Activated CD8-positive, alpha-beta T cell treated with anti-CD3 and anti-CD28 coated beads, Interleukin-2, amount 10 ng/mL, durations not matched to agents 7 days and 5 days (primary cell): Measurements from ENCODE around the gene PCDHGA1. TPM values are rescaled to one million over a fixed set of nuclear protein-coding genes. Genes with fewer than 3 reads are reported as not detected.
A peak's percentile ranks its signal among the peaks of the same experiment; 100 is the strongest.

Experiments used
- ATAC-seq: fragments of 150-1000 bp; cut with Tn5 transposase; one replicate; pipeline ENCODE4 v1.10.0; 2021; ENCODE audit warnings: moderate library complexity
- CTCF ChIA-PET: fragments of 350-600 bp; sonication (Branson Sonifier 250); formaldehyde crosslinking; loops from one replicate; lab custom pipeline; 2021; ENCODE audit warnings: antibody characterized with exemption; lab: Charles Lee
- POLR2A ChIA-PET: fragments of 350-600 bp; sonication (Branson Sonifier 250); formaldehyde crosslinking; loops from one replicate; lab custom pipeline; 2021; ENCODE audit warnings: antibody characterized with exemption; lab: Charles Lee
- DNase-seq: peaks from one replicate; pipeline ENCODE4 v3.0.0-alpha.2; 2020
- H3K27ac Mint-ChIP-seq: one replicate; pipeline ENCODE4 v1.8.0; 2021; ENCODE audit warnings: mild to moderate bottlenecking, mixed read lengths
- H3K27me3 Mint-ChIP-seq: one replicate; pipeline ENCODE4 v1.8.0; 2021; ENCODE audit warnings: low read depth, mixed read lengths
- H3K36me3 Mint-ChIP-seq: one replicate; pipeline ENCODE4 v1.8.0; 2021; ENCODE audit warnings: low read depth, mixed read lengths
- H3K4me1 Mint-ChIP-seq: one replicate; pipeline ENCODE4 v1.8.0; 2021; ENCODE audit warnings: low read depth, mixed read lengths
- H3K4me3 Mint-ChIP-seq: one replicate; pipeline ENCODE4 v1.8.0; 2021; ENCODE audit warnings: mild to moderate bottlenecking, mixed read lengths
- H3K9me3 Mint-ChIP-seq: one replicate; pipeline ENCODE4 v1.8.0; 2022; ENCODE audit warnings: mixed read lengths; ENCODE audit not compliant: insufficient read depth
- total RNA-seq, 2 experiments: library from RNA; stranded (reverse); gene quantifications; one replicate each; pipeline ENCODE4 v1.2.3, GENCODE V29; 2021

The PCDHGA1 gene
- total RNA-seq, 2 experiments from 2014 or later, result not detected

DNA sequence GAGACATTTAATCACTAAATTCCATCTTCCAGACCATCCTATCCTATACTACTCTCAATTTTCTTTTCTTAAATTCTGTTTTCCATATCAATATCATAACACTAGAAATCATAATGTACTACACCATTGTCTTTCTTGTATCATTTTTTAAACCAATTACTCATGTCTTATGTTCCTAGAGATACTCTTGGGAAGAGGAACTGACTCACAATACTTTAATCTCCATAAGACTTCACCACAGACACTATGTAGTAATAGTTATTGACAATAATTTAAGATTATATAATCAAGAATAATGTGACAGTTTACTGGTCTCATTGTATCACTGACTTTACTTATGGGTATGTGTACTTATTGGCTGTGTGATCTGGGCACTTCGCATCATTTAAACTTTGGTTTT lies 202.4 kb downstream of the PCDHGA1 start:
- Mint-ChIP-seq H3K4me3 (no peak overlapping the region), H3K4me1 (no peaks in the 10 kb centered on the region), H3K36me3 (peaks cover 50% of the 10 kb centered on the region), H3K27me3 (no peaks in the 10 kb centered on the region), H3K27ac (no peak overlapping the region), H3K9me3 (no peaks in the 10 kb centered on the region)
- POLR2A ChIA-PET, result no interaction called here
- DNase-seq (no peak), ATAC-seq (no peak)
- CTCF ChIA-PET, result interaction anchor here (0.9 to 4.4 kb wide), 4 partner anchors 9 to 31 kb away, joined by 3 to 42 read pairs (median 8); no protein-coding TSS in a partner anchor

DNA sequence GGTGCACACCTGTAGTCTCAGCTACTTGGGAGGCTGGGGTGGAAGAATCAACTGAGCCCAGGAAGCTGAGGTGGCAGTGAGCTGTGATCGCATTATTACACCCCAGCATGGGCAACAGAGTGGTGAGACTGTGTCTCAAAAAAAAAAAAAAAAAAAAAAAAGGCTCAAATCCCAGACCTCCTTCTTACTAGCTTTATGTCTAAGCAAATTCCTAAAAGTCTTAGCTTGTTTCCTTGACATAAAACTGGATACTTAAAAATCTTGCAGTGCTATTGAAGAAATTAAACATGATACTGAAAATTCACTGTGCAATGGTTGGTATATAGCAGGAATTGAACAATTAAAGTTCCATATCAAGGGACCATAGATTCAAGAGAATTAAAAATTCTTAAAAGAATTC lies 203.6 kb downstream of the PCDHGA1 start:
- DNase-seq (no peak), ATAC-seq (no peak)
- Mint-ChIP-seq H3K27me3 (no peaks in the 10 kb centered on the region), H3K9me3 (no peaks in the 10 kb centered on the region), H3K4me3 (no peak overlapping the region), H3K27ac (no peak overlapping the region), H3K36me3 (peaks cover 45% of the 10 kb centered on the region), H3K4me1 (no peaks in the 10 kb centered on the region)
- CTCF ChIA-PET, result interaction anchor here (0.7 to 4.4 kb wide), 3 partner anchors 10 to 30 kb away, joined by 3 to 42 read pairs (median 14); no protein-coding TSS in a partner anchor
- POLR2A ChIA-PET, result no interaction called here

DNA sequence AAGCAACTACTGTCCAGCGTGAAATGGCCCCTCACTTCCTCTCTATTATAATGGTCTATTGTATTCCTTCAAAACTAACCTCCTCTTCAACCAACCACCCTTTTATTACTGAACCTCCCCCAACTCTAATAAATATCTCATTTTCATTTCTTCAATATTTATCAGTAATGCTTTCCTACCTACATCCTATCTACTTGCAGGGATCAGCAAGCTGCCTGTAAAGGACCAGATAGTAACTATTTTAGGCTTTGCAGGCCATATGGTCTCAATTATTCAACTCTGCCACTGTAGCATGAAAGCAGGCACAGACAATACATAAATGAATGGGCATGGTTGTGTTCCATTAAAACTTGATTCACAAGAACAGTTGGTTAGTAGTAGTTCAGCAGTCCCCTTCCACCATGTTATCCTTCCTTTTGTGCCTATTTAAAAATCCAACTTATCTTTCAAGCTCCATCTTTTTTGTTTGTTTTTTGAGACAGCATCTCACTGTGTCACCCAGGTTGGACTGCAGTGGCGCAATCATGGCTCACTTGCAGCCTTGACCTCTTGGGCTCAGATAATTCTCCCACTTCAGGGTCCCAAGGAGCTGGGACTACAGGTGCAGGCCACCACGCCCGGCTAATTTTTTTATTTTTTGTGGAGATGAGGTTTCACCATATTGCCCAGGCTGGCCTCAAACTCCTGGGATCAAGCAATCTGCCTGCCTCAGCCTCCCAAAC lies 204.3 kb downstream of the PCDHGA1 start:
- DNase-seq (no peak), ATAC-seq (no peak)
- no peaks in the 10 kb centered on the region for H3K27me3 Mint-ChIP-seq
- peaks cover 43% of the 10 kb centered on the region for H3K36me3 Mint-ChIP-seq
- CTCF ChIA-PET, result interaction anchor here (0.9 to 4.4 kb wide), 5 partner anchors 10 to 121 kb away, joined by 3 to 42 read pairs (median 4); no protein-coding TSS in a partner anchor
- no peak overlapping the region for H3K27ac Mint-ChIP-seq
- H3K9me3 Mint-ChIP-seq, result no peaks in the 10 kb centered on the region
- POLR2A ChIA-PET, result no interaction called here
- H3K4me3 Mint-ChIP-seq, result no peak overlapping the region
- no peaks in the 10 kb centered on the region for H3K4me1 Mint-ChIP-seq

DNA sequence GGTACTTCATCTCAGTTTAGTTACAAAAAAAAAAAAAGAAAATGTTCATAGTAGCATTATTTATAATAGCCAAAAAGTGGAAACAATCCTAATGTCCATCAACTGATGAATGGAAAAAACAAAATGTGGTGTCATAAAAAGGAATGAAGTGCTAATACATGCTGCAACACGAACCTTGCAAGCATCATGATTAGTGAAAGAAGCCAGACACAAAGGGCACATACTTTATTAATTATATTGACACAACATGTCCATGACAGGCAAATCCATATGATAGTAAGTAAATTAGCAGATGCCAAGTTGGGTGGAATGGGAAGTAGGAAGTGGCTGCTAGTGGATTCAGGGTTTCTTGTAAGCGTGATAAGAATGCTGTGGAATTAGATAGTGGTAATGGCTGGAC lies 212.7 kb downstream of the PCDHGA1 start:
- ATAC-seq, result no peak
- POLR2A ChIA-PET, result no interaction called here
- Mint-ChIP-seq H3K4me1 (peaks cover 2% of the 10 kb centered on the region), H3K4me3 (no peak overlapping the region), H3K9me3 (no peaks in the 10 kb centered on the region), H3K36me3 (peaks cover 58% of the 10 kb centered on the region), H3K27me3 (no peaks in the 10 kb centered on the region), H3K27ac (no peak overlapping the region)
- no peak for DNase-seq
- CTCF ChIA-PET, result interaction anchor here (1.3 to 2.4 kb wide), 2 partner anchors 15 to 31 kb away, joined by 6 to 8 read pairs; no protein-coding TSS in a partner anchor

DNA sequence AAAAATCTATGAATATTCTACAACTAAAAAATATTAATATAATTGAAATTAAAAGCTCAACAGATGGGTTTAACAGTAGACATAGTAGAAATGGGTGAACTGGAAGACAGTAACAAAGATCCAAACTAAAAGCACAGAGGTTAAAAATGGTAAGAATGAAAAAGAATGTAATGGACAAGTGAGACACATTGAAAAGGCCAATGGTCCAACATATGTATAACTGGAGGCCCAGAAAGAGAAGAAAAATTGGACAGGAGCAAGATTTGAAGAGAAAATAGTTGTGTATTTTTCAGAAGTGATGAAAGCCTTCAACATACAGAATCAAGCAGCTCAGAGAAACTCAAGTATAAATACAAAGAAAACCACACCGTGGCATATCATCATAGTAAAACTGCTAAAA lies 217.2 kb downstream of the PCDHGA1 start:
- H3K9me3 Mint-ChIP-seq, result no peaks in the 10 kb centered on the region
- H3K27ac Mint-ChIP-seq, result no peak overlapping the region
- CTCF ChIA-PET, result interaction anchor here (0.8 to 3.0 kb wide), 5 partner anchors 8 to 139 kb away, joined by 3 to 15 read pairs (median 3); partner anchors contain the start of gene PCDHGB6
- DNase-seq, result no peak
- peaks cover 5% of the 10 kb centered on the region for H3K4me1 Mint-ChIP-seq
- H3K36me3 Mint-ChIP-seq, result peaks cover 75% of the 10 kb centered on the region
- POLR2A ChIA-PET, result no interaction called here
- H3K4me3 Mint-ChIP-seq, result no peak overlapping the region
- no peaks in the 10 kb centered on the region for H3K27me3 Mint-ChIP-seq
- ATAC-seq, result no peak

DNA sequence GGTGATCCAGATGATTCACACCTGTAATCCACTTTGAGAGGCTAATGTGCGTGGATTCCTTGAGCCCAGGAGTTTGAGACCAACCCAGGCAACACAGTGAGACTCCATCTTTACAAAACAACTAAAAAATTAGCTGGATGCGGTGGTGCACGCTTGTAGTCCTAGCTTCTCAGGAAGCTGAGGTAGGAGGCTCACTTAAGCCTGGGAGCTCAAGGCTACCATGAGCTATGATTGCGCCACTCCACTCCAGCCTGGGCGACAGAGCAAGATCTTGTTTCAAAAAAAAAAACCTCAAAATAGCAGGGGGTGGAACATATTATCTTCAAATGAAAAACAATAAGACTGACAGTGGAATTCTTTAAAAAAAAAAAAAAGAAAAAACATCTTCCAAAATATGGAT lies 217.6 kb downstream of the PCDHGA1 start:
- ATAC-seq (no peak), DNase-seq (no peak)
- CTCF ChIA-PET, result interaction anchor here (0.8 to 4.5 kb wide), 5 partner anchors 8 to 140 kb away, joined by 3 to 23 read pairs (median 3); partner anchors contain the start of gene PCDHGB6
- POLR2A ChIA-PET, result no interaction called here
- Mint-ChIP-seq H3K27ac (no peak overlapping the region), H3K27me3 (no peaks in the 10 kb centered on the region), H3K36me3 (peaks cover 76% of the 10 kb centered on the region), H3K4me3 (no peak overlapping the region), H3K9me3 (no peaks in the 10 kb centered on the region), H3K4me1 (peaks cover 5% of the 10 kb centered on the region)

DNA sequence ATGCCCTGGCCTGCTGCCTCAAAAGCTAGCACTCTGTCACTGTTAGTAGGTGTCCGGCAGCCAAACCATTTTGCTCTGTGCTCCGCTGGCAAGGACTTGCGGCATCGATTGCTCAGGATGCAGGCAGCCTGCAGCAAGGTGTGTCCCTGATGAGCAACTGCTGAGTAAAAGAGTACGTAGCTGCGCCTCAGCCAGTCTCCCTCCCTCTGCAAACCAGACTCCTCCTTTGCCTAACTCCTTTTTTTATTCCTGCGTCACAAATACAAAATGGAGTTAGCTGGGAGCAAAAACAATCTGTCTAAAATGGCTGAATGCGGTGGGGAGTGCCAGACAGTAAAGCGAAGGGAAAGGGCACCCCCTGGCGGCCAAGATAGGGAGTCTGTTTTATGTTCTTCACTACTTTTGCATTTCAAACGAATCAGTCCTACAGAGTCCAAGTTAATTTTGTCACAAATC lies 227.4 kb downstream of the PCDHGA1 start:
- ChIA-PET POLR2A (interaction anchor here (0.7 kb wide), 1 partner anchor 24 kb away, joined by 3 read pairs; no protein-coding TSS in a partner anchor), CTCF (interaction anchor here (0.6 to 5.4 kb wide), 46 partner anchors 9 to 455 kb away, joined by 3 to 45 read pairs (median 5); partner anchors contain the start of genes DIAPH1, GNPDA1, PCDHB14 and PCDHGA1)
- DNase-seq, result peak; percentile 81
- Mint-ChIP-seq H3K4me3 (no peak overlapping the region), H3K9me3 (no peaks in the 10 kb centered on the region), H3K27ac (peak overlapping the region; percentile 45), H3K4me1 (peaks cover 14% of the 10 kb centered on the region), H3K27me3 (no peaks in the 10 kb centered on the region), H3K36me3 (peaks cover 57% of the 10 kb centered on the region)
- ATAC-seq, result peak; percentile 76

DNA sequence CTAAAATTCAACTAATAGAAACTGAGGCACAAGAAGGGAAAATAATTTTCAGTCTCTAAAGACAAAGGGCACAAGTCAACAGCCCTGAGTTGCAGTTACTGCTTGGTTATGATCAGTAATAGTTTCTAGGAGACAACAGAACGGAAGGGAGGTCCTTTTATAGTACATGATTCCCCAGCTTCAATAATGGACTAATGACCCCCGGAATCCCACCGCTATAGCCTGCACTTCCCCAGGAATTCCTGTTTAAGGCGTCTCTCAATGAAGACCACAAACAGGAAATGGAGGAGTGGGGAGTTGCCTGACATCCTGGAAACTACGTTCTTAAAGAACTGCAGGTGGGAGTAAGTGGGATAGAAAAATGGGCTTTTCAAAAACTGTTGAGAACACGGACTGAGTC lies 227.8 kb downstream of the PCDHGA1 start:
- H3K4me1 Mint-ChIP-seq, result peaks cover 14% of the 10 kb centered on the region
- ATAC-seq, result peak; percentile 33
- DNase-seq, result no peak
- H3K27me3 Mint-ChIP-seq, result no peaks in the 10 kb centered on the region
- H3K36me3 Mint-ChIP-seq, result peaks cover 61% of the 10 kb centered on the region
- no peak overlapping the region for H3K4me3 Mint-ChIP-seq
- POLR2A ChIA-PET, result no interaction called here
- CTCF ChIA-PET, result interaction anchor here (0.6 to 5.4 kb wide), 42 partner anchors 9 to 335 kb away, joined by 3 to 45 read pairs (median 5); partner anchors contain the start of genes DIAPH1, PCDHB14, PCDHGA1 and PCDHGA10
- H3K9me3 Mint-ChIP-seq, result no peaks in the 10 kb centered on the region
- H3K27ac Mint-ChIP-seq, result peak overlapping the region; percentile 45

DNA sequence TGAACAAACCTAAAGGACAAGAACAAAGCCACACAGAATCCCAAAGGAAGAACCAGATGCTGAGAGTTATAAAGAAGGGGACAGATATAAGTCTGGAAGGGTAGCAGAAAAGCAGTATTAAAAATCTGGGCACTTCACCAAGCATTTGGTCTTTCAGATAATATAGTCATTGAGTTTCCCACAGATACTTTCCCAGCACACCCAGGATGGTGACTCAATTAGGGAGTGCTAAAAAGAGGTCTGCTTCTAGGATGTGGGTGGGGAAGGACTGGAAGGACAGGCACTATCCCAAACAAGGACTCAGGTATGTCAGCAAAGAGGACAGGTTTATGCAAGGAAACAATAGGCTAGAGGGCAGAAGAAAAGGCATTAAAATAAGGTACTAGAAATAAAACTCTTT lies 229.1 kb downstream of the PCDHGA1 start:
- Mint-ChIP-seq H3K36me3 (peaks cover 72% of the 10 kb centered on the region), H3K27ac (no peak overlapping the region), H3K4me1 (peaks cover 22% of the 10 kb centered on the region), H3K9me3 (no peaks in the 10 kb centered on the region), H3K4me3 (no peak overlapping the region), H3K27me3 (no peaks in the 10 kb centered on the region)
- ATAC-seq (no peak), DNase-seq (no peak)
- ChIA-PET POLR2A (no interaction called here), CTCF (interaction anchor here (0.9 to 5.4 kb wide), 8 partner anchors 16 to 147 kb away, joined by 3 to 36 read pairs (median 8); partner anchors contain the start of genes DIAPH1, PCDHGA10, PCDHGA11 and PCDHGA12)

DNA sequence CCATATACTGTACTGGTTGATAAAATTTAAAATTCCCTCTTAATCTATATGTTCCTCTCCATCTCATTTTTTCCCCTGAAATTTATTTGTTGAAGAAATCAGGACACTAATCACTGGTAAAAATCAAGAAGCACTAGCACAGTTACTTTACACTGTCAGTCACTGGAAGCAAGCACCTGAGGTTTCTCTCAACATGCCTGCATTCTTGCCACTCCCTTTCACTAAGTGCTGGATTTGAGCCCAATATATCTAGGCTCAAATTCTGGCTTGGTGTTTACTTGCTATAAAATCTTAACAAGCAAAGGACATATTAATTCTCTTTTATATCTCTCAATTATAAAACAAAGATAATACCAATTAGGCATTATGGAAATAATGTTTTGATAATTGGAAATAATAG lies 229.8 kb downstream of the PCDHGA1 start:
- peaks cover 26% of the 10 kb centered on the region for H3K4me1 Mint-ChIP-seq
- ATAC-seq, result no peak
- H3K27me3 Mint-ChIP-seq, result no peaks in the 10 kb centered on the region
- POLR2A ChIA-PET, result interaction anchor here (0.6 kb wide), 1 partner anchor 42 kb away, joined by 3 read pairs; no protein-coding TSS in a partner anchor
- H3K4me3 Mint-ChIP-seq, result no peak overlapping the region
- no peak for DNase-seq
- H3K27ac Mint-ChIP-seq, result no peak overlapping the region
- no peaks in the 10 kb centered on the region for H3K9me3 Mint-ChIP-seq
- H3K36me3 Mint-ChIP-seq, result peaks cover 72% of the 10 kb centered on the region
- CTCF ChIA-PET, result interaction anchor here (1.1 to 5.4 kb wide), 2 partner anchors 37 to 147 kb away, joined by 3 to 36 read pairs; partner anchors contain the start of gene PCDHGA10

DNA sequence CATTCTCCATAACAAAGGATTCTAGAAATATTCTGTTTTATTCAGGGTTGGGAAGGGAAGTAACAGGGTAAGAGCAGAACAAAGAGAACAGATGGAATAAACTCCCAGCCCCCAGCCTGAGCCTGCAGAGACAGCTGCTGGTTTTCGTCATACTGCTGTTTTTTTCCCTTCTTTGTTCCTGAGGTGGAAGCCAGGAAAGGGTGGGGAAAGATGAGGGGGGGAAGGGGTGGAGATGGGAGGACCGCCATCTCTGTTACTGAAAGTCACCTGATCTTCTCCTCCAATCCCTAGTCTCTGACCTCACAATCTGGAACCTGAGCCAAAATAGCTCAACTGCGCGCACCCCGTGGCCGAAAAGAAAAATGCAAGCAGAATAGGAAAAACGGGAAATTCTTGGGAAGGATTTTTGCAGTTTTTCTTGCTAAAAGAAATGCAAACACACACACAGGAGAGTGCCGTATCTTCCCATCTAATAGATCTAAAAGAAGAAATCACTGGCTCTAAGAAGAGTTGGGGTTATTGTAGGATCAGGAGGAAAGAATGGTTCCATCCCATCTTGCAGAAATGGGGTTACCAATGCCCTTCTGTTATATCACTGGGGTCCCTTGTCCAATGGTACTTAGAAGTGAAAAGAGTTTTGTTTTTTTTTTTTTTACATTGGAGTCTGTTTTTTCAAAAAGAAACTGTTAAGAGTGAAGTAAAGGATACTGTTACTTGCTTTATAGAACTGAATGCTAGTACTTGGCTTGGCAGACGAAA lies 230.6 kb downstream of the PCDHGA1 start:
- H3K4me3 Mint-ChIP-seq, result no peak overlapping the region
- no peaks in the 10 kb centered on the region for H3K9me3 Mint-ChIP-seq
- ChIA-PET POLR2A (no interaction called here), CTCF (interaction anchor here (1.1 kb wide), 1 partner anchor 148 kb away, joined by 3 read pairs; the partner anchor contains the start of gene PCDHGA10)
- peaks cover 73% of the 10 kb centered on the region for H3K36me3 Mint-ChIP-seq
- no peak for ATAC-seq
- DNase-seq, result no peak
- no peaks in the 10 kb centered on the region for H3K27me3 Mint-ChIP-seq
- H3K4me1 Mint-ChIP-seq, result peaks cover 32% of the 10 kb centered on the region
- H3K27ac Mint-ChIP-seq, result no peak overlapping the region
